ENCODE results near the gene BCAR3. TPM values are rescaled to one million over a fixed set of nuclear protein-coding genes. Genes with fewer than 3 reads are reported as not detected.

BCAR3 gene
- total RNA-seq, 1 donor from 2014 or later, result 16.6 TPM

DNA sequence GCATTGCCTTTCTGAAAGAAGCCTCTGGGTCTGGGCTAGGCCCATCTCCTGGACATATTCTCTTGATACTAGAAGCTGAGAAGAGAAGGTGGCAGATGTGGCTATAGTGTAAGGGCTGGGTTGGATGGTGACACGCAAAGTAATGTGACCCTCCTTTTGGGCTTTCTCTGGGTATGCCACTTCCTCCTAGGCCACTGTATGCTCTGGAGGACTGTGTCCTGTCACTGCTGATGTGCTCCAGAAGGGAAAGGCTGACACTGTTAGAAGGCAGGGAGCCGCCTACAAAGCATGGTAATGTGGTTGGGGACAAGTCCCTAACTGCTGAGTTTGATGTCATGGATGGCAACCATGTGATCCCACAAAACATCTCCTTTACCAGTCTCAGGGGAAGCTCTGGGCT is 112.1 kb downstream of the BCAR3 start:
- TF ChIP-seq, protein P1, sequence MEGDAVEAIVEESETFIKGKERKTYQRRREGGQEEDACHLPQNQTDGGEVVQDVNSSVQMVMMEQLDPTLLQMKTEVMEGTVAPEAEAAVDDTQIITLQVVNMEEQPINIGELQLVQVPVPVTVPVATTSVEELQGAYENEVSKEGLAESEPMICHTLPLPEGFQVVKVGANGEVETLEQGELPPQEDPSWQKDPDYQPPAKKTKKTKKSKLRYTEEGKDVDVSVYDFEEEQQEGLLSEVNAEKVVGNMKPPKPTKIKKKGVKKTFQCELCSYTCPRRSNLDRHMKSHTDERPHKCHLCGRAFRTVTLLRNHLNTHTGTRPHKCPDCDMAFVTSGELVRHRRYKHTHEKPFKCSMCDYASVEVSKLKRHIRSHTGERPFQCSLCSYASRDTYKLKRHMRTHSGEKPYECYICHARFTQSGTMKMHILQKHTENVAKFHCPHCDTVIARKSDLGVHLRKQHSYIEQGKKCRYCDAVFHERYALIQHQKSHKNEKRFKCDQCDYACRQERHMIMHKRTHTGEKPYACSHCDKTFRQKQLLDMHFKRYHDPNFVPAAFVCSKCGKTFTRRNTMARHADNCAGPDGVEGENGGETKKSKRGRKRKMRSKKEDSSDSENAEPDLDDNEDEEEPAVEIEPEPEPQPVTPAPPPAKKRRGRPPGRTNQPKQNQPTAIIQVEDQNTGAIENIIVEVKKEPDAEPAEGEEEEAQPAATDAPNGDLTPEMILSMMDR (conservative IDR thresholded peaks at IDR 0.05), result no peak
- H3K27ac Mint-ChIP-seq, result peak overlapping the region; percentile 83
- H3K9me3 Mint-ChIP-seq, result no peaks in the 10 kb centered on the region
- H3K36me3 Mint-ChIP-seq, result peaks cover 56% of the 10 kb centered on the region
- no peak overlapping the region for H3K4me3 Mint-ChIP-seq
- H3K27me3 Mint-ChIP-seq, result no peaks in the 10 kb centered on the region
- DNase-seq (ENCODE audit: extremely low spot score, unreplicated experiment), result no peak
- H3K4me1 Mint-ChIP-seq (ENCODE audit: unreplicated experiment), result peaks cover 45% of the 10 kb centered on the region

DNA sequence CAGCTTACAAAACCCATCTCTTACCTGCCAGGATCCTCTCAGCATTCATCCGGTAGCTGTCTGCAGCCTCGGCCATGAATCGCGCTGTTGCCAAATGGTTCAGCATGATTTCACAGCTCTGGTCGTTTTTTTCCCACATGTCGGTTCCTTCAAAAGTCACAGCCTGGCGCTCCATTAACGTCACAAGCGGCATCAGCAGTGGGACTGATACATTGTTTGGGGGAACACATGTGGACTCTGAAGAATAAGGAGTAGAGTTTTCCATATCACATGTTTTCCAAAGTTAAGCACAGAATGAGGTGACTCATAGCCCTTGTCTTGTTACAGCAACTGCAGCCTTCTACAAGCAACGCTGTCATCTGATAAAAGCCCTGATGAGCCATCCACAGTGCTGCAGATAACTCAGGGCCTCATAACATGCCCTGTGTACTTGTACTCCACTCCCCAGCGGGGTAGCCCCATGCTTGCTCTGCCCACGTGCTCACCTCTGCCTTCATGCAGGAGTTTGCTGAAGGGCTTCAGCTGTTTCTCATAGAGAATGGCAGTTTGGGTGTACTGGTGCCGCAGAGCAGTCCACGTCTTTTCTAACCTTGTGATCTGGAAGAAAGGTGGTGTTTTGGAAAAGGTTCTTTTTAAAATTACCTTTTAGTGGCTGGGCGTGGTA is 114.2 kb downstream of the BCAR3 start:
- H3K4me1 Mint-ChIP-seq (ENCODE audit: unreplicated experiment), result peaks cover 31% of the 10 kb centered on the region
- TF ChIP-seq, protein P1 (conservative IDR thresholded peaks at IDR 0.05), result no peak
- H3K36me3 Mint-ChIP-seq, result peaks cover 54% of the 10 kb centered on the region
- peak overlapping the region; percentile 58 for H3K4me3 Mint-ChIP-seq
- DNase-seq (ENCODE audit: extremely low spot score, unreplicated experiment), result no peak
- no peaks in the 10 kb centered on the region for H3K9me3 Mint-ChIP-seq
- peak overlapping the region; percentile 86 for H3K27ac Mint-ChIP-seq
- H3K27me3 Mint-ChIP-seq, result no peaks in the 10 kb centered on the region

DNA sequence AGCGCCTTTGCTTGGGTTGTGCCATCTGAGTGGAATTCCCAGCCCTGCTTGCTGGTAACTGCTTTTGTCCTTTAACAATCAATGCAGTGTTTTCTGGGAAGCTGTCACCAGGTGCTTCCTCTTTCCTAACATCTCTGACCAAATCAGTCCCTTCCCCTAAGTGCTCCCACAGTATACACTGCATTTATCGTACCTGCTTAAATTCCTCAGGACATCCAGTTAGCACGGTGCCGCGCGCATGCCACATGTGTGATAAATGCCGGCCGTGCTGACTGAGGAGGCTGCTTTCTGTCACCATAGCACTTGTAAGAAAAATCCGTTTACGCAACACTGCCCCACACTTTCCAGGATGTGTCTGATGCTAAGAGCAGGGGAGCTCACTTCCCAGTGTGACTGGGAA is 115.4 kb downstream of the BCAR3 start:
- H3K4me1 Mint-ChIP-seq (ENCODE audit: unreplicated experiment), result peaks cover 27% of the 10 kb centered on the region
- peak overlapping the region; percentile 58 for H3K27ac Mint-ChIP-seq
- TF ChIP-seq, protein P1 (conservative IDR thresholded peaks at IDR 0.05), result no peak
- DNase-seq (ENCODE audit: extremely low spot score, unreplicated experiment), result no peak
- H3K9me3 Mint-ChIP-seq, result no peaks in the 10 kb centered on the region
- no peak overlapping the region for H3K4me3 Mint-ChIP-seq
- no peaks in the 10 kb centered on the region for H3K27me3 Mint-ChIP-seq
- peaks cover 54% of the 10 kb centered on the region for H3K36me3 Mint-ChIP-seq

DNA sequence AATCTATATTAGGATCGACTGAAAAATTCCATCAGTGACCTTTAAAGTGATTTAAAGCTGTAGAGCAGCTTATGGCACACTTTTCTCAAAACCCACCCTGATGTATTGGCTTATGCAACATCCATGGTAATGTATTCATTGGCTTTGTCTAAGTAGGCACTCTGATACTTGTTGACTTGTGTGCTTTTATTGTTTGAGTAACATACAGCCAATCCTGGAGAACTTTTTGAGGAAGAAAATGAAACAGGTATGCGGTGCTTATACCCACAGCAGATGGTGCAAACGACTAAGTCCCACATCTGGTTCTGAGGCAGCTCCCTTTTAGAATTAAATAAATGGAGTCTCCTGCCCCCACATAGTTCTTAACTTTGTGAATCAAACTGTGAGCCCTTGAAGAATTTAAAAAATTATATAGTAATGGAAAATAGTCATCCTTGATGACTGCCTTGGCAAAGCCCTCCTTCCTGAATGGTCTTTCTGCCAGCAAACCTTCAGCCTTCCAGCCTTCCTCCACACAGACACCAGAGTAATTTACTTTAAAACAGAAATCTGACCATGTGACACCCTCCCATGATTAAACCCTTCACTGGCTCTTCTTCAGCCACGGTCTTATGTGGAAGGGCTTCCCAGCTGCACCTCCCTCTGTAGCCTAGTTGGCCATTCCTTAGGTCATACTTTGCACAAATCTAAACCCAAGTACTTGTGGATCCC is 116.0 kb downstream of the BCAR3 start:
- TF ChIP-seq, protein P1 (conservative IDR thresholded peaks at IDR 0.05), result no peak
- Mint-ChIP-seq H3K27ac (peak overlapping the region; percentile 58), H3K36me3 (peaks cover 55% of the 10 kb centered on the region), H3K9me3 (no peaks in the 10 kb centered on the region), H3K27me3 (no peaks in the 10 kb centered on the region), H3K4me1 (ENCODE audit: unreplicated experiment) (peaks cover 27% of the 10 kb centered on the region), H3K4me3 (no peak overlapping the region)
- no peak for DNase-seq (ENCODE audit: extremely low spot score, unreplicated experiment)

DNA sequence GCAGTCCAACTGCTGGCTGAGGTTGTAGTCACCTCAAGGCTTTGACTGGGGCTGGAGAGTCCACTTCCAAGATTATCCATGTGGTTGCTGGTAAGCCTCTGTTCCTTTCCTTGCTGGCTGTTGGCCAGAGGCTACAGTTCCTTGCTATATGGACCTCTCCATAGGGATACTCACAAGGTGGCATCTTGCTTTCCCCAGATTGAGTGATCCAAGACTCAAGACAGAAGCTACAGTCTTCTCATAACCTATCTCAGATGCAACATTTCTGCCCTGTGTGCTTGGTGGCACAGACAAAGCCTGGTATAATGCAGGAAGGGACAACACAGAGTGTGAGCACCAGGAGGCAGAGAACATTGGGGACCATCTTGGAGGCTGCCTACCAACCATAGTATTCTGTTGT is 121.9 kb downstream of the BCAR3 start:
- no peaks in the 10 kb centered on the region for H3K27me3 Mint-ChIP-seq
- H3K9me3 Mint-ChIP-seq, result peaks cover 7% of the 10 kb centered on the region
- peaks cover 8% of the 10 kb centered on the region for H3K4me1 Mint-ChIP-seq (ENCODE audit: unreplicated experiment)
- TF ChIP-seq, protein P1 (conservative IDR thresholded peaks at IDR 0.05), result no peak
- H3K27ac Mint-ChIP-seq, result peak overlapping the region; percentile 22
- H3K4me3 Mint-ChIP-seq, result no peak overlapping the region
- H3K36me3 Mint-ChIP-seq, result peaks cover 56% of the 10 kb centered on the region
- DNase-seq (ENCODE audit: extremely low spot score, unreplicated experiment), result no peak

All from type B pancreatic cell (in vitro differentiated cells).